Mucosa of rectum (tissue), 2 donors: ENCODE measurements around the gene GADL1.

Source experiments
- H3K27ac ChIP-seq, 2 donors: one replicate each; pipeline ENCODE4 v1.7.0; 2013; ENCODE audit warnings: inconsistent platforms in 2 of 2, low read depth in 2 of 2, low read length in 2 of 2
- H3K27me3 ChIP-seq, 2 donors: one replicate each; pipeline ENCODE4 v1.7.0; 2013; ENCODE audit warnings: low read length in 2 of 2; ENCODE audit not compliant: control insufficient read depth in 2 of 2, insufficient read depth in 2 of 2
- H3K36me3 ChIP-seq, 2 donors: one replicate each; pipeline ENCODE4 v1.7.0; 2013; ENCODE audit warnings: low read length in 2 of 2; ENCODE audit not compliant: control insufficient read depth in 2 of 2, insufficient read depth in 2 of 2
- H3K4me1 ChIP-seq, 2 donors: one replicate each; pipeline ENCODE4 v1.7.0; 2013; ENCODE audit warnings: low read length in 2 of 2, mild to moderate bottlenecking in 1 of 2; ENCODE audit not compliant: control insufficient read depth in 2 of 2, insufficient read depth in 2 of 2
- H3K4me3 ChIP-seq, 2 donors: one replicate each; pipeline ENCODE4 v1.7.0; 2013; ENCODE audit warnings: low read length in 2 of 2
- H3K9ac ChIP-seq, 2 donors: one replicate each; pipeline ENCODE4 v1.7.0; 2013; ENCODE audit warnings: low read length in 2 of 2, low read depth in 1 of 2, mild to moderate bottlenecking in 1 of 2
- H3K9me3 ChIP-seq, 2 donors: one replicate each; pipeline ENCODE4 v1.7.0; 2013; ENCODE audit warnings: low read length in 2 of 2; ENCODE audit not compliant: control insufficient read depth in 2 of 2
- donor health status: healthy.
- donor health status: Normal muscosa, but diverticular disease.

Gene GADL1

GRCh38 chr3:30752491-30752890, 142.0 kb downstream of the GADL1 start:
- Histone ChIP-seq H3K9me3 (no peaks in the 10 kb centered on the region), H3K27me3 (no peaks in the 10 kb centered on the region), H3K36me3 (no peaks in the 10 kb centered on the region), H3K4me1 (peaks cover 0 to 8% of the 10 kb centered on the region in 2 donors), H3K27ac (no peak overlapping the region), H3K9ac (no peak overlapping the region), H3K4me3 (no peak overlapping the region)

- no peaks in the 10 kb centered on the region for H3K9me3 ChIP-seq
- H3K4me3 ChIP-seq: no peak overlapping the region
- H3K27ac ChIP-seq: no peak overlapping the region
- peaks cover 0 to 6% of the 10 kb centered on the region in 2 donors for H3K4me1 ChIP-seq
- H3K9ac ChIP-seq: no peak overlapping the region
- H3K36me3 ChIP-seq: no peaks in the 10 kb centered on the region
- H3K27me3 ChIP-seq: no peaks in the 10 kb centered on the region
Observed at GRCh38 chr3:30751610-30752299, 142.7 kb downstream of the GADL1 start.

- Histone ChIP-seq H3K27me3 (no peaks in the 10 kb centered on the region), H3K9ac (no peak overlapping the region), H3K27ac (no peak overlapping the region), H3K4me1 (peaks cover 0 to 2% of the 10 kb centered on the region in 2 donors), H3K4me3 (no peak overlapping the region), H3K9me3 (no peaks in the 10 kb centered on the region), H3K36me3 (no peaks in the 10 kb centered on the region)
Observed at GRCh38 chr3:30750967-30751366, 143.5 kb downstream of the GADL1 start.

GRCh38 chr3:30749230-30749629, 145.2 kb downstream of the GADL1 start:
- H3K4me1 ChIP-seq: no peaks in the 10 kb centered on the region
- H3K27me3 ChIP-seq: no peaks in the 10 kb centered on the region
- H3K9ac ChIP-seq: no peak overlapping the region
- H3K4me3 ChIP-seq: no peak overlapping the region
- no peak overlapping the region for H3K27ac ChIP-seq
- no peaks in the 10 kb centered on the region for H3K36me3 ChIP-seq
- no peaks in the 10 kb centered on the region for H3K9me3 ChIP-seq

GRCh38 chr3:30747771-30748281, 146.6 kb downstream of the GADL1 start:
- H3K9ac ChIP-seq: no peak overlapping the region
- H3K27me3 ChIP-seq: no peaks in the 10 kb centered on the region
- no peaks in the 10 kb centered on the region for H3K4me1 ChIP-seq
- H3K9me3 ChIP-seq: no peaks in the 10 kb centered on the region
- H3K36me3 ChIP-seq: no peaks in the 10 kb centered on the region
- H3K27ac ChIP-seq: no peak overlapping the region
- H3K4me3 ChIP-seq: no peak overlapping the region

- H3K4me3 ChIP-seq: no peak overlapping the region
- no peak overlapping the region for H3K9ac ChIP-seq
- H3K27ac ChIP-seq: no peak overlapping the region
- no peaks in the 10 kb centered on the region for H3K9me3 ChIP-seq
- H3K36me3 ChIP-seq: no peaks in the 10 kb centered on the region
- H3K4me1 ChIP-seq: peaks cover 0 to 2% of the 10 kb centered on the region in 2 donors
- H3K27me3 ChIP-seq: no peaks in the 10 kb centered on the region
Observed at GRCh38 chr3:30743641-30744317, 150.7 kb downstream of the GADL1 start.

GRCh38 chr3:30742796-30743619, 151.5 kb downstream of the GADL1 start:
- Histone ChIP-seq H3K27me3 (no peaks in the 10 kb centered on the region), H3K9ac (no peak overlapping the region), H3K4me3 (no peak overlapping the region), H3K36me3 (no peaks in the 10 kb centered on the region), H3K9me3 (no peaks in the 10 kb centered on the region), H3K27ac (no peak overlapping the region), H3K4me1 (peaks cover 0 to 4% of the 10 kb centered on the region in 2 donors)

GRCh38 chr3:30741889-30742288, 152.6 kb downstream of the GADL1 start:
- Histone ChIP-seq H3K27ac (no peak overlapping the region), H3K27me3 (no peaks in the 10 kb centered on the region), H3K36me3 (no peaks in the 10 kb centered on the region)

GRCh38 chr3:30738605-30739004, 155.9 kb downstream of the GADL1 start:
- Histone ChIP-seq H3K27ac (no peak overlapping the region), H3K4me1 (peaks cover 0 to 9% of the 10 kb centered on the region in 2 donors), H3K9ac (no peak overlapping the region), H3K27me3 (no peaks in the 10 kb centered on the region), H3K9me3 (no peaks in the 10 kb centered on the region), H3K36me3 (no peaks in the 10 kb centered on the region), H3K4me3 (no peak overlapping the region)

More at GRCh38 chr3:30741889-30742288, 152.6 kb downstream of the GADL1 start:
- H3K9ac ChIP-seq: no peak overlapping the region
- no peaks in the 10 kb centered on the region for H3K9me3 ChIP-seq
- no peak overlapping the region for H3K4me3 ChIP-seq
- peaks cover 0 to 9% of the 10 kb centered on the region in 2 donors for H3K4me1 ChIP-seq
